ENCODE results near the gene CIDEA.

The CIDEA gene

GRCh38 chr18:12302391-12303147, 48.4 kb downstream of the CIDEA start:
- no peak for DNase-seq

- DNase-seq = no peak
Observed at GRCh38 chr18:12304351-12305210, 50.4 kb downstream of the CIDEA start.

DNA sequence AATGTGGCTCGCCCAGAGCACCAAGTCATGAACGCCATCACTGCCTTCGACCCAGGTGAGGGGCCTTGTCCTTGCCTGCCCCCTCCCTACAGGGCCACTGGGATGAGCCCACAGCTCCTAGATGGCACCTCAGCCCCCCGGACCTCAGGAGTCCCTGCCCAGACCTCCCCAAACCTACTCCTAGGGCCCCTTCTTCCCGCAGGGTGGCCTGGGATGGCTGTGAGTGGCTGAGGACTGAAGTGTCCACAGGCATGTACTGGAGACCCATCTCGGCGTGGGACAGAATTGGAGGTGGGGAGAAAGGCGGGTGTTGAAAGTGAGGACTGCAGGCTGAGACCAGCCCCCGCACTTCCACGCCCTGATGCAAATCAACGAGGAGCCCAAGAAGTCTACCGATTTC, 51.0 kb downstream of the CIDEA start:
- DNase-seq = no peak

GRCh38 chr18:12305930-12306629, 51.9 kb downstream of the CIDEA start:
- peak; percentile 50 for DNase-seq

DNA sequence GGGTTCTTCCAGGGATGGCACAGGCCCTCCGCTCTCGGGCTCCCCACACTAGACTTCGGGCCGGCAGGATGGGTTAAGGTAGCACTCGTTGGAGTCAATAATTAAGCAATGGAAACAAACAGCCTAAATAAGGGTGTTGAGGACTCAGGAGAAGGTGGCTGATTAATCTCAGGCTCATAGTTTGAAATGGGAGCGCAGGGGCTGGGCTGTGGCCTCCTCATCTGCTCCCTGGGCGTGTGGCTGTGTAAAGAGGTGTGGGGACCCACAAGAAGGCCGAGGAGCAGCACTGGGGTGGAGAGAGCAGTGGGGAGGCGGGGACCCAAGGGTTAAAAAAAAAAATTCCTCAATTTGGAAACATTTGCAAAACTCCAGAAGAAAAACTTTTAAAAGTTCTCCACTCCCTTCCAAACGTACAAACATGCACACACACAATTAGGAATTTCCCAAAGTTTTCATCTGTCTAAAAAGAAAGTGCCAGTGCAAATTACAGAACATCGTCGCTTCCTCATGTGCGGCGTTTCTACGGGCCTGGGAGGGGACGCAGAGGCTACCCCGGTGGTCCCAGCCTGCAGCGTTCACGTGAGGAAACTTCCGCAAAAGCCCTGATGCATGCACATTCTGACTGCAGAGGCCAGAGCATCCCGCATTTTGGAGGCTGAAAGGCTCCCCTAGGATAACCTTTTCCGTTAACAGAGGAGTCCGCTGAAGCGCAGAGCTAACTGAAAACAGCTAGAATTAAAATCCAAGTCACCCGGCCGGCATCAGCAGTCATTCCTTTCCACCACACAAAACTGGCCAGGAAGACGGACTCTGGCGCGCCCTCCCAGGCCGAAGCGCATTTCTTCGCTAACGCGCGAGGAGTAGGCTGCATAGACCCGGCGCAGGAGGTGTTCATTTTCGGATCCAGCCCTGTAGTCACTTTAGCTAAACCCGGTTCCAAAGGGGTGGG, 52.9 kb downstream of the CIDEA start:
- peak; percentile 69 for DNase-seq

- peak; percentile 61 for DNase-seq
Observed at GRCh38 chr18:12307701-12308385, 53.7 kb downstream of the CIDEA start, which contains the start of gene TUBB6. Gene TUBB6 (plus strand): TSS chr18:12308241. CDS start chr18:12308293, 52 bp downstream.

GRCh38 chr18:12308386-12309100, 54.4 kb downstream of the CIDEA start:
- peak; percentile 86 for DNase-seq

DNA sequence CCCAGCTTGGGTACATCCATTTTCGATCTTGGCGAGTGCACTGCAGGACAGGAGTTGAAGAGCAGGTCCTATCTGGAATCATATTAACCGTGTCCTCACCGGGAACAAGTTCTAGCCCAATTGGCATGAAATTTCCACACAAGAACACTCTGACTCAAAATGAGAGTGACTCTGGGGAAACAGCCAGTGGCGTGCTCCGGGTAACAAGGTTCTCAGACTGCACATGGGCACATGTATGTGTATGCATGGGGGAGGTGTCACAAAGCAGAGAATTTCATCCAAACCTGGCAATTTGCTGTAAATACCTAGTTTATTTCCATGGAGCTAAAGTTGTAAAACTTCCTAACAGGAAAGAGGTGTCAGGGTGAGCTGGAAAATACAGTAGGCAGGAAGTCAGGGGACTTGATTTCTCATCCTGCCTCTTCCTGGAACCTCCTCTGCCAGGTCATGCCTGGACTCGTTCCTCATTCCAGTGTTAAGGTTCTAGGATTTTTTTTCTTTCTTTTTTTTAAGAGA, 55.6 kb downstream of the CIDEA start:
- DNase-seq = no peak

- DNase-seq = no peak
Observed at GRCh38 chr18:12310762-12311161, 56.6 kb downstream of the CIDEA start.

DNA sequence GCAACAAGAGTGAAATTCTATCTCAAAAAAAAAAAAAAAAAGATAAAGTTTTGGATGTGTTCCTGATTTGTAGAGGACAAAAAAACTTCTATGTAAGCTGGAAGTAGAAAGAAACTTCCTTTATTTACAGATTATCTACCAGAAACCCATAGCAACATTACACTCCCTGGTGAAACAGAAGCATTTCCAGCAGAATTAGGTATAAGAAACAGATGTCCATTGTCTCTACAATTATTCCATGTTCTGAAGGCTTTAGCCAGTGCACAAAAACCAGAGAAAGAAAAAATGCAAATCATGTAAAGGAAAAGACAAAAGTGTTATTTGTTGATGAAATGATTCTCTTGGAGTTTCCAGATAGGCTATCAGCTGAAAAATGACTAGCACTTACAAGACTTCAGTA, 58.8 kb downstream of the CIDEA start:
- no peak for DNase-seq

DNA sequence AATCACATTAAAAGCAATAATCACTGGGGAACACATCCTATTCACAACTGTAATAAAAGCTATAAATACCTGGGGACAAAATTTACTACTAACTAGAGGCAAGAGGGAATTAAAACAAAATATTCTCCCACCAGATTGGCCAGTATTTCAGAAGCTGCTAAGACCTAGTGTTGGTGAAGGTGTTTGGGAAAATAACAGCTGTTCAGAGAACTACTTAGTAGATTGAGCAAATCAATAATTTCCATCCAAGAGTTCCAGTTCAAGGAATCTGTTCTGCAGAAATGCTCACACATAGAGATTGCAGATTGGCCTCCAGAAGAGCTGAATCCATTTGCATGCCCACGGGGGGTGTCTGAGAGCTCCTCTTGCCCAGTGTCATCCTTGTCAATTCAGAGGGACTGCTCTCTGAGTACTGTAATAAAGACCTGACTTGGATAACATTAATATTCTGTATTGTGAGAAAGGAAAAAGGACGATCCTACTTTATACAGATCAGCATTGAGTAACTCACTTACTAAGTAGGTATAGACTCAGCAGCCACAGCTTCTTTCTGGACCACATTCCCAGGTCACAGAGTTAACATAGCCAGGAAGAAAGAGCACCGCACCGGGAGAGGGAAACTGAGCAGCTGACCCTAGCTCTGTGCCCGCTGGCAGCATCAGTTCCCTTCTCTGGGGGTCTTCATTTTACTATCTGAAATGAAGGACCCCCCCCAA, 59.5 kb downstream of the CIDEA start:
- no peak for DNase-seq

DNA sequence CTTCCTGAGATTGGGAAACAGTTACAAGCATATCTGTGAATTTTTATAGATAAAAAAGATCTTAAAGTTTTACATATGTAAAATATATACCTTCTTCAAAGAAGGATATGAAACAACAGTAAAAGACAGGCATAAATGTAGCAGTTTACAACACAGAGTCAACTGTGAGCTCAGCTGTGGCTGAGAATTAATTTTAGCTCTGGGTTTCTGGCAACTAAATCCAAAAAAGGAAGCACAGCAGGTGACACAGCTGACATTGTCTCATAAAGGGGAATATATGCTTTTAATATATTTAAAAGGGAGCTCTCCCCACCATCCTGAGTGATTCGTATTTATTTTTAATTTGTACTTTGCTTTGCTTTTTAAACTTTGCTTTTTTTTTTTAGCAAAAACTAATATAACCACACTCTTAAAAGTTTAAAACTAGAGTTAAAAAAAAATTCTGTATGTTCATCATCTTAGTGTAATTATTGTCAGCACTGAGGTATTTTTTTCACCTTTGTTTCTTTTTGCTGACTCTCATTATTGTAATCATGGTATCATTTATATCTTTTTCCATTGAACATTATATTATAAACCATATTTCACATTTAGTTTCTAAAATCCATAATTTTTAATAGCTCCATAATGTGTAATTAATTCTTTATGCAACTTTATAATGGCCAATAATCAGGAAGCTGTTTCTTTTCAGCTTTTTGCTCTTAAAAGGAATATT, 60.6 kb downstream of the CIDEA start:
- DNase-seq = no peak

DNA sequence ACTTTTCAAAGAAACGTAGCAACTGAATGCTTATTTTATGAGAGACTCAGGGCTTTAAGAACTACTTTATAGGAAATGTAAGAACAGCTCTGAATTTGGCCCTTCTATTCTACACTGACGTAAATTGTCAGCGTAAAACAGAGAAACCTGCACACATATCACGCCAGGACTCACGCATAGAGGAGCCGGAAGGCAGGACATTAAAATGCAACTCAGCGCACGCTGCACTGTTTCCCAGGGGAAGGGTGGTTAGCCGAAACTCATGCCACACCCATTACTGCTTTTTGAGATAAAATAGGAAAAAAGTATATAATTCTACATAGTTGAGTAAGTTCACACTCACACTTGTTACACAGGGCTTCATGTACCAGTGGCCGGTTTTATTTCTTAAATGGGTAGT, 61.3 kb downstream of the CIDEA start:
- no peak for DNase-seq

GRCh38 chr18:12315911-12316310, 61.8 kb downstream of the CIDEA start:
- DNase-seq = no peak

DNA sequence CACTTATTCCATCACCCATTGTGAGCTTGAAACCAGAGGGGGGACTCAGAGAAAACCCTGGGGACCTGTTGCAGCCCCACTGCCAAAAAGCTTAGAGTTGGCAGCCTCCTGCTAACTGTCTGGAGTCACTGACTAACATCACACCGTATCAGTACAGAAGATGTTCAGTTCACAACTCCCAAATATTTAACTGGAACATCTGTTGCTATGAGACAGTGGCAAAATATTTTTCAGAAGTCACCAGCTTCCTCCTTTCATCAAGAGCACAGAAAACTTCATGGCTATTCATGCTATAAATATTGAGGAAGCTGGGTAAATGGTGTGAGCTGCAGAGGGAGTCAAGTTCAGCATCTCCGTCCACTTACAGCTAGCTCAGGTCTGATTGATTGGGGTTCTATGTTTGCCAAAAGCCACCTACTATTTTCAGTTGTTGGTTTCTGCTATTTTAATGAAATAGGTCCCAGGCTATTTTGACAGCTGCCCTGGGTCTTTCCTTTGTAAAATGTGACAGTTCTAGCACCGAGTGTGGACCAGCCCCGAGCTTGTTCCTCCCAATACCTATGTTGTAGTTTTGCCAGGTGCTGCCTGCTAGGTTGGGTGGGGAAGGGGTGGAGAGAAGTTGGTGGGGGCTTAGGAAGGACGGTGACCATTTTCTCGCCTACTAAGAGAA, 63.6 kb downstream of the CIDEA start:
- no peak for DNase-seq

DNA sequence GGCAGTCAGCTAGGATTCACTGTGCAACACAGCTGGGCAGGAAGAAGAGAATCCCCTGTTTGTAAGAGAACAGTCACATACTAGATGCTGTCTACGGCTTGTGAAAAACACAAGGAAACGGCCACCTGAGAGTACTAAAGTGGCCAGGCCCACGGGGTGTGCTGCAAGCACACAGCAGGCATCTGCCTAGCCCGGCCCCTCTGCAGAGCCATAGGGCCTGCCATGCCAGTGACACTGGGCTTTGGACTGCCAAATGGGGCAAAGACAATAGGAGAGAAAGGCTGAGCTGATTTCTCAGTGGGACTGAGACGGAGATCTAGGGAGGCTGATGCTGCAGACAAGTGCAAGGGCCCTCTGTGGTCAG, 64.2 kb downstream of the CIDEA start:
- no peak for DNase-seq

DNA sequence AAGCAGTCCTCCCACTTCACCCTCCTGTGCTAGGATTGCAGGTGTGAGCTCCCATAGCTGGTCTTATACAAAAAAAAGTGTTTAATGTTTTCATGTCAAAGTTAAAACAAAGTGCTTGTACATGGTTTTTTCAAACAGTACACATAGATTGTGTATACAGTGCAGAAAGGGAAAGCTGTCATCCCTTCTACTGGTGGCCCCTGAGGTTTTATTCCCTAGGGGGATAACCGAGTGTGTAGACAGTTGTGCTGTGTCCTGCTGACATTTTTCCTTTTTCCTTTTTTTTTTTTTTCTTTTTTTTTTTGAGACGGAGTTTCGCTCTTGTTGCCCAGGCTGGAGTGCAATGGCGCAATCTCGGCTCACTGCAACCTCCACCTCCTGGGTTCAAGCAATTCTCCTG, 64.7 kb downstream of the CIDEA start:
- no peak for DNase-seq

DNA sequence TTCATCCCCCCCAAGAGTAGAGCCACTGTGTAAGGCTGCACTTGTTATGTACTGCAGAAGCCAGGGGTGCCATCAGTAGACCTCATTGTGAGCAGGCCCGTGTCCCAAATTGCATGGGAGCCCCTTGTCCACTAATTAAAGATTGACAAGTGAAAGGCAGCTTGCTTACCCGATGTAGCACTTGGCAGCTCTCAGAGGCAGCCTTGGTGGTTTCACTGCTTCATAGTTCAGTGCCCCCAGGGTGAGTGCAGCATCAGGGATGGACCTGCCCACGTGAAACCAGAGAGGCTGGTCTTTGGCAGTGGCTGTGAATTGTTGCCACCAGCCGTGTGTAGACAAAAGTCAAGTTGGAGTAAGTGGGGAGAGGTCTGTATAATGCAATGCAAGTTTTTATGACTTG, 67.2 kb downstream of the CIDEA start:
- no peak for DNase-seq
